ENCODE data around the gene SIRPA.

Gene SIRPA

DNA sequence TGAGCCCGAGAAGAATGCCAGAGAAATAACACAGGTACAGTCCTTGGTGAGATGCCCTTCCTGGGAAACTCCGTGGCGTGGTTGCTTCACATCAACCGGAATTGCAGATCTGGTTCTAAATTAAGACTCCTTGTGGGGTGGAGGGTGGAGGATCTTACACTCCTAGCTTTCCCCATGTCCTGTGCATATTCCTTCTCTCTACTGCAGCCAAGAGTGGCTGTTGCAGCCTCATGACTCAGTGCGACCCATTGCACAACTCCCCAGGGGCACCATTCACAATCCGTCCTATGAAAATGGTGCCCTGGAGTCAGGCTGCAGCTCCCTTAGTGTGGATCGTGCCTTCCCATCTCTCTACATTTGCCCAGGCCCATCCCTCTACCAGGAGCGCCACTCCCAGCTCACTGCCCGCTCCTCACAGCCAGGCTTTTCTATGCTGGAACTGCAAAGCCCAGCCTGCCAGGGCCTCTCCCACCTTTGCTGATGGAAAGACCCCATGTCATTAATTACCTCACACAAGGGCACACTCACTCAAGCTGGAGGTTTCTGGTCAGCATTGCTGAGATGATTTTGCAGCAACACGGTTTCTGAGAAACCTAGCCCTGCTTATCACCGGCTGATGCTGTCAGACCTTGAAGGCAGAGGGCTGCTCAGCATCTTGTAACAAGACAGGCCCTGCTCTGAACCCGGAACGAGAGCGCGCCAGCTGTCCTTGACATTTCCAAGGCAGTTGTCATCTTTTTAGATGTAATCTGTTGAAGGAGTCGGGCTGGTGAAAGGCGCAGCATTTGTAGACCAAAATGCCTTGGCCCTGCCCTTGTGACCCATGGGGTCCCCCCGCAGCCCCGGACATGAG is 39.7 kb downstream of the SIRPA start:
- no peak for DNase-seq

DNA sequence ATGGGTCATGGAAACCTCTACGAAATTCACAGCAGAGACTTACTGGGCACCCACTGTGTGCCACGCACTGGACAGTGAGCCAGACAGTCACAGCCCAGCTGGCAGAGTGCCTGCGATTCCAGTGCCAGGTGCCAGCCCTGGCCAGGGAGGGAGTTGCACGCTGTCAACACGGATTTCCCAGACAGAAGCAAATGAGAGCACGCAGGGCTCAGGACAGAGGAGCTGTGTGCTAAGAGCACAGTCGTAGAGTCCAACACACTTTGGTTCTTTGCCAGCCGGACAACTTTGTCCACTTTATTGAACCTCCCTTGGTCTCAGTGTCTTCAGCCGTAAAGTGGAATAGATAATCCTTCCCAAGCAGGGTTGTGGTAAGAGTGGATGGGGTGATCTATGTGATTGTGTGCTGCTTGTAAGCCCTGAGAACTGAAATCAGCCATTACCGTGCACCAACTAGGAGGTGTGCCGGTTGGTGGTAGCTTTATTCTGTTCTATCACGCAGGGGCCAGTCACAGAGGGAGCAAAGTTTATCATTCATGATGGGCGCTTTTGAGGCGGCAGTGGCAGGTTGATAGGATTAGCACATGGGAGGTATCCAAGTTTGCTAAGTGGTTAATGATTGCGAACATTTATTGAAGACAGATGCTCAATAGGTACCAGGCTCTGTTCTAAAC is 40.6 kb downstream of the SIRPA start:
- DNase-seq = peak; percentile 10

DNA sequence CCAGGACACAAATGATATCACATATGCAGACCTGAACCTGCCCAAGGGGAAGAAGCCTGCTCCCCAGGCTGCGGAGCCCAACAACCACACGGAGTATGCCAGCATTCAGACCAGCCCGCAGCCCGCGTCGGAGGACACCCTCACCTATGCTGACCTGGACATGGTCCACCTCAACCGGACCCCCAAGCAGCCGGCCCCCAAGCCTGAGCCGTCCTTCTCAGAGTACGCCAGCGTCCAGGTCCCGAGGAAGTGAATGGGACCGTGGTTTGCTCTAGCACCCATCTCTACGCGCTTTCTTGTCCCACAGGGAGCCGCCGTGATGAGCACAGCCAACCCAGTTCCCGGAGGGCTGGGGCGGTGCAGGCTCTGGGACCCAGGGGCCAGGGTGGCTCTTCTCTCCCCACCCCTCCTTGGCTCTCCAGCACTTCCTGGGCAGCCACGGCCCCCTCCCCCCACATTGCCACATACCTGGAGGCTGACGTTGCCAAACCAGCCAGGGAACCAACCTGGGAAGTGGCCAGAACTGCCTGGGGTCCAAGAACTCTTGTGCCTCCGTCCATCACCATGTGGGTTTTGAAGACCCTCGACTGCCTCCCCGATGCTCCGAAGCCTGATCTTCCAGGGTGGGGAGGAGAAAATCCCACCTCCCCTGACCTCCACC is 42.2 kb downstream of the SIRPA start:
- no peak for DNase-seq

DNA sequence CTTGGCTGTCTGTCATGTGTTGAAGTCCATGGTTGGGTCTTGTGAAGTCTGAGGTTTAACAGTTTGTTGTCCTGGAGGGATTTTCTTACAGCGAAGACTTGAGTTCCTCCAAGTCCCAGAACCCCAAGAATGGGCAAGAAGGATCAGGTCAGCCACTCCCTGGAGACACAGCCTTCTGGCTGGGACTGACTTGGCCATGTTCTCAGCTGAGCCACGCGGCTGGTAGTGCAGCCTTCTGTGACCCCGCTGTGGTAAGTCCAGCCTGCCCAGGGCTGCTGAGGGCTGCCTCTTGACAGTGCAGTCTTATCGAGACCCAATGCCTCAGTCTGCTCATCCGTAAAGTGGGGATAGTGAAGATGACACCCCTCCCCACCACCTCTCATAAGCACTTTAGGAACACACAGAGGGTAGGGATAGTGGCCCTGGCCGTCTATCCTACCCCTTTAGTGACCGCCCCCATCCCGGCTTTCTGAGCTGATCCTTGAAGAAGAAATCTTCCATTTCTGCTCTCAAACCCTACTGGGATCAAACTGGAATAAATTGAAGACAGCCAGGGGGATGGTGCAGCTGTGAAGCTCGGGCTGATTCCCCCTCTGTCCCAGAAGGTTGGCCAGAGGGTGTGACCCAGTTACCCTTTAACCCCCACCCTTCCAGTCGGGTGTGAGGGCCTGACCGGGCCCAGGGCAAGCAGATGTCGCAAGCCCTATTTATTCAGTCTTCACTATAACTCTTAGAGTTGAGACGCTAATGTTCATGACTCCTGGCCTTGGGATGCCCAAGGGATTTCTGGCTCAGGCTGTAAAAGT is 43.5 kb downstream of the SIRPA start:
- DNase-seq = no peak

DNA sequence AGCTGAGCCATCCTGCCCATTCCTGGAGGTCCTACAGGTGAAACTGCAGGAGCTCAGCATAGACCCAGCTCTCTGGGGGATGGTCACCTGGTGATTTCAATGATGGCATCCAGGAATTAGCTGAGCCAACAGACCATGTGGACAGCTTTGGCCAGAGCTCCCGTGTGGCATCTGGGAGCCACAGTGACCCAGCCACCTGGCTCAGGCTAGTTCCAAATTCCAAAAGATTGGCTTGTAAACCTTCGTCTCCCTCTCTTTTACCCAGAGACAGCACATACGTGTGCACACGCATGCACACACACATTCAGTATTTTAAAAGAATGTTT is 44.0 kb downstream of the SIRPA start:
- no peak for DNase-seq

DNA sequence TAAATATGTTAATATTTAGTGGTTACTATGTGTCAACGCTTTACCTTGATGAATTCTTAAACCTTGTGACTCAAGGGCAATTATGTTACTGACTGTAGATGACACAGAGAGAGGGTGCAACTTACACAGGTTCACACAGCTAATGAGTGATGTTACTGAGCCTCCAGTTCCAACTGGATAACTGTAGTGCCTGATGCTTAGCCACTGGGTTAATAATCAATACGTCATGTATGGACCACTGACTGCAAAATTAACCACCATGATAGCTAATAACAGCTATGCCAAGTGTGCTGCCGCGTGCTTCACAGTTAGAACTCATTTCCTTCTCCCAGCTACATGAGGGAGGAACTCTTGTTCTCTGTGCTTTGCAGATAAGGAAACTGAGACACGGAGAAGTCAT is 45.4 kb downstream of the SIRPA start:
- no peak for DNase-seq

DNA sequence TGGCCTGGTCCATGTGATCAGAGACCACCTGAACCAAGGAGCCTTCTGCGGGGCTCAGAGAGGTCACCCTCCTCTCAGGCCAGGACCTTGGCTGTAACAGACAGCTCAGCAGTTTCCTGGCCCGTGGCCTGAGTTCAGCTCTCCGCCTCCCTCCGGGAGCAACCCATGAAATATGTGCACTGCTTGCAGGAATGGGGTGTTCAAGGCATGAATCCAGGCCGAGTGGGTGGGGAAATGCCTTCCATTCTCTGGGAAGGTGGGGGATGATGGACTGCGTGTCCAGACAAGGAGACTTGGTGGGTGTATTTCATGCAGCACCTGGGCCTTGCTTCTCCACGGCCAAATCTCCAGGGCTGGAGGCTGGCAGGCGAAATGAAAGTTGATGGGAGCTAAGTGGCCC is 46.0 kb downstream of the SIRPA start:
- DNase-seq = no peak

DNA sequence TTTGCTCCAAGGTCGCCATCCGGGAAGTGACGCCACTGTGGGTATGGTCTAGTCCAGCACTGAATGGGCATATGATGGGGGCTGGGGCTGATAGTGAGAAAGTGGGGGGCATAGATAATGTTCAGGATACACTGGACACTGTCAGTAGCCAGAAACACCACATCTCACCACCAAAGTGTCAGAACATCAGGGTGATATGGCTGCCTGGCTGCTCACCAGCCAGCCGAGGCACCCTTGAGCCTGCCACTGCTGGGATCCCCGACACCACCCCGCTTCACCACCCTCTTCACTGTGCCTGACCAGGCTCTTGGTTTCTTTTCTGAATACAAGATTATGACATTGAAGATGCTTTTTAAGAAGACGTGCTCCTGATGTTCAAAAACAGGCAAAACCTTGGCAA is 46.9 kb downstream of the SIRPA start:
- no peak for DNase-seq

DNA sequence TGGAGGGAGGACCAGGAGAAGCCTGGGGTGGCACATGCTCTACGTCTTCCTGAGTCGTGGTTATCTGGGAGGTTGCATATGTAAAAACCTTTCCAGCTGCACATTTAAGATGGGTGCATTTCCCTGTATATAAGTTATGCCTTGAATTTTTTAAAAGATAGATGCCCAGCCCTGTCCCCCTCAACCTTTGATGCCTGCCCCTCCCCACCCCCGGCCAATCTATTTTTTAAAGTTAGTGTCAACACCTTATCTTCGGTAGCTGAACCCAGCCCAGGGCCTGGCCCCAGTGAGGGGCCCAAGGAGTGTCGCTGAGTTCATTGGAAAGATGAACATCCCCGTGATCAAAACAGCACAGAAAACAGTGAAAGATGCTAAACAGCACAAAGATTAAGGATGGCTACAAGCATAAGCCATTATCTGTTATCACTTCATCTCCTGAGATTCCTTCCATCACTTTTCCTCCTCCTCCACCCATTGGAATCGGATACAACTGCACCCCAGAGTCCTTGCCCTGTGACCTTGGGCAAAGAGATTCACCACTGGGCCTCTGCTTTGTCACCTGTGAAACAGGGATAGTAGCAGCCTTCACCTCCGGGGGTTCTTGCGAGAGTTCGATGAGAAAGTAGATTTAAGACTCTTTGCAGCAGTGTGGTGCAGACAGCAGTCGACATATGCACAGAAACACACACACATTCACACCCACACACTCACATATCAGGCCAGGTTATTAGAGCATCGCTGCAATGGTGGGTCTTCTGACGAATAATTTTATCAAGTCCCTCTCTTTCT is 47.5 kb downstream of the SIRPA start:
- no peak for DNase-seq

DNA sequence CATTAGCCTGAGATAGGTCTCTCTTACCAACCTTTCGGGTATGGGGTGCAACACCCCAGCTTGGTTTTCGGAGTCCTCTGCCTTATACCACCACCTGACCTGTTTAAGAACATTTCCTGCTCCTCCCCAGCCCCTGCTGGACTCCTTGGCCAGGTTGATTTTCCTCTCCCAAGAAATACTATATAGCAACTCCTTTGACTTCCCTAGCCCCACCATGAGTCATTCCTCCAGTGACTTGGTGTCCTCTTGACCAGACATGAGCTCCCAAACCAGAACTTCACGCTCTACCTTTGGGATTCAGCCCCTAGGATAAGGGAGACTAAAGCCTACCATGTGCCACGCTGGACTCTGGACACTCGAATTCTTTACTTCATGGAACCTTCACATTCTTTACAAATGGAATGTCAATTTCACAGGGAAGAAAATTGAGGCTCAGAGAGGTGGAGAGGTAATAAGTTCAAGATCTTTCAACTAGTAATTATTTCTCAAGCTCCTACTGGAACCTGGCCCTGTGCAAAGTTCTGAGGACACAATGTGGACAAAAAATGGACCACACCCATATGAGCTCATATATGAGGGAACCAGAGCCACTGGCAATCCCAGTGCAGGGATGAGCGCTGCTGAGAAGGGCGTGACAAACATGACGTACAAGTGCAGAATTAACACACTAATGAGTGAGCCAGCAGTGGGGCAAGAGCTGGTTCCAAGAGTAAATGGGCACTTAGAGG is 48.2 kb downstream of the SIRPA start:
- DNase-seq = no peak

DNA sequence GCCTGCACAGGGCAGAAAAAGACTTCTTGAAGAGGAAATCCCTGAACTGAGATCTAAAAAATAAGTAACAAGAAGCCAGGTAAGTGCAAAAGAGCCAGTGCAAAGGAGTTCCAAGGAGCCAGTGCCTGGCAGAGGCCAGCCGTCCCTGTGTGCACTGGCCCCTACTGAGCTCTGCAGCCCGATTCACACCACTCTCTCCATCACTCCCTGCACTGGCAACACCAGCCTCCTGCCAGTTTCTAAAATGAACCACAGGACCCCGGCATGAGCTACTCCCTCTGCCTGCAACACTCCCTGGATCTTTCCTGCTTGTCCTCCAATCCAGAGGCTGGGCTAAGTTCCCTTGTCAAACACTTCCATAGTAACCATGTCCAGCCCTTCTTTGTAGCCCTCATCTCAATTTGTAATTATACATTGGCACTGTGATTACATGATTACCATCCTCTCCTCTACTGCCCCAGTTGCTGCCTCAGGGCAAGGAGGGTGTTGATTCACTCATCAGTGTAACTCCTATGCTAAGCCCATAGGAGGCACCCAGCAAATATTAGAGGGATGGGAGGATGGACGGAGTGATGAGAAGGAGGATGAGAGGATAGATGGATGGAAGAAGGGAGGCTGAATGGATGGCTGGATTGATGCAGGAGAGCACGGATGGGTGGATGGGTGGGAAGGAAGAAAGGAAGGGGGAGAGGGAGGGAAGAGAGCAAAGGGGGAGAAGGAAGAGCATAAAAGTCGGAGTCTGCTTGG is 49.3 kb downstream of the SIRPA start:
- DNase-seq = peak; percentile 11

DNA sequence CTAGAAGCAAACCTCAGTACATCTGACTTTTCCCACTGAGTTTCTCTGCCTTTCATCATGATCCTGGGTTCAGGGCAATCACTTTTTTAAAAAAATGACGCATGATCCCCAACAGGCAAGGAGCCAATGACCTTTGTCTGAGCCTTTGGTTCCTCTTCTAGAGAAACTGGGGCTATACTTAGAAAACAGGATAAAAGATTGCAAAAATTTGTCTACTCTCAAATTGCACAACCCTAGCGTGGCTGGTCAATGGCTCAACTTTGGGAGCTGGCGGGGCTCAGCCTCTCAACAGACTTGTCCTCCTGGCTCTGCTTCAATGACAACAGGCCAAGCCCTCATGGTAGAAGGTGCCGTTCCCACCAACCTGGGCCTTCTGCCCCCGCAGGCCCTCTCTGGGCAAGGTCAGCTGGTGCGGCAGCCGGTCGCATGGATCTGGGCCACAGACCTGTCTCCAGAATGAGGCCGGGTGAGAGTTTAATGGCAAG is 50.0 kb downstream of the SIRPA start:
- no peak for DNase-seq

DNA sequence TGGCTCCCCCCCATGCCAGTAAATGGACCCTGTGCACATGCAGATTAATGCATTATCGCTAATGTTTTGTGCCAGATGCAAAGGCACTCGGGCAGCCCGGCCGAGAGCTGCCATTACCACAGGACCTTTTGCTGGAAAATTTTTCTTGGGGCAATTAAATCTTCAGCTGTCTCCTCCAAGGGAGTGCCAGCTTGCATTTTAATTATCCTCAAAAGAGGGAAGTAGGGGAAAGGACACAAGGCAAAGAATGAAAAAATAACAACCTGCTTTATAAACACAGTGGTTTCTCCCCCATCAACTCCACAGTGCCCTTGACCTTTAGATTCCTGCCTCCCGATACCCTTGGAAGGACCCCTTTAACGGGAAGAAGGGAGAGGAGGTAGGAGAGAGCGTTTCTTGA is 50.5 kb downstream of the SIRPA start:
- no peak for DNase-seq

DNA sequence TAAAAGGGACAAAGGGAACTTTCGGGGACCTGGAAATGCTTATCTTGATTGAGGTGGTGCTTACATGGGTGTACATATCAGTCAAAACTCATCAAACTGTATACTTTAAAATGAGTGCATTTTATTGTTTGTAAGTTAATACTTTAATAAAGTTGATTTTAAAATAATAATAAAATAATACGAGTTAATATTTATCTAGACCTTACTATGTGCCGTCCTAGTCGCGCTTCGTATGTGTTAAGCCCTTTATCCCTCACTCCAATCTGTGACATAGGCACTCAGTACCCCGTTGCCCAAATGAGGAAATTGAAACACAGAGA is 51.2 kb downstream of the SIRPA start:
- DNase-seq = no peak

DNA sequence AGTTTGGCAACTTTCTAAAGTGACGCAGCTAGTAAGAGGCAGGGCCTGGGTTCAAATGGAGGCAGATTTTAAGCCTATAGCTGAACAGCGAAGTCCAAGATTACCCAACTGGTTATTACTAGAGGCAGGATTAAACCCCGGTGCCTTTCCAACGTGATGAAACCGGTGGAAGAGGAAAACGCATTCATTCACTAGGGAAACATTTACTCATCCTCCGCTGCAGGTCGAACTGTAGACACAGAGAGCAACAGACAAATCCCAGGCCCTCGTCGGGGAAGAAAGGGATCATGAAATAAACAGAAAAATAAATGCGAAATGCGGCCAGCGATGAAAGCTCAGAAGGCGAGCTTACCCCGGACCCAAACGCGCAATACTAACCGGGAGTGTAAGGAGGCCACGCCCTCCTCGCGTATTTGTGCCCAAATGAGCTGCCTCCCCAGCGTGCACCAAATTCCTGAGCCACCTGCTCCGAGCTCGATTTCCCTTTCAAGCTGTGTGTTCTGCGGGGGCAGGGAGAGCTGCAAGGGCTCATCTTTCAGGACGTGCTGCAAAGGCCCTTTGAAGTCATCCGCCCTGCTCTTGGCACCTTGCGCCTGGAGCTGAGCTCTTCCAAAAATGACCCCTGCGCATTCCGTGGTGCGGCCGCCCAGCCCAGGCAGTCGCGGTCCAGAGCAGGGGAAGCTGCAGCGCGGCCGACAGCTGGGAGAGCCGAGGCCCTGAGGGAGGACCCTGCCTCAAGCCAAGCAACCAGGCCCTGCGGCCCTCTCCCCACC is 51.7 kb downstream of the SIRPA start:
- no peak for DNase-seq

DNA sequence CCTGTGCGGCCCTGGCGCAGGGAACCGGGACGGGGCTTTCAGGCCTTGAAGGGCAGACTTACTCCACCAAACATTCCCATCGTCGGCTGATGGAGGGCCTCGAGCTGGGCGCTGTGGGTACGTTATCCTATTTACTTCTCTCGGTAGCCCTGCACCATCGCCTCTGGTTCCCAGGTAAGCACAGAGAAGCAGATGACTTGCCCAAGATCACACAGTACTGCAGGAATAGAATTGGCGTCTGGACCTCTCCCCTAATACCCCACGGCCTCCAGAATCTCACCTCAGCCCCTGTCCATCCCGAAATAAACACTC is 52.3 kb downstream of the SIRPA start:
- DNase-seq = no peak

DNA sequence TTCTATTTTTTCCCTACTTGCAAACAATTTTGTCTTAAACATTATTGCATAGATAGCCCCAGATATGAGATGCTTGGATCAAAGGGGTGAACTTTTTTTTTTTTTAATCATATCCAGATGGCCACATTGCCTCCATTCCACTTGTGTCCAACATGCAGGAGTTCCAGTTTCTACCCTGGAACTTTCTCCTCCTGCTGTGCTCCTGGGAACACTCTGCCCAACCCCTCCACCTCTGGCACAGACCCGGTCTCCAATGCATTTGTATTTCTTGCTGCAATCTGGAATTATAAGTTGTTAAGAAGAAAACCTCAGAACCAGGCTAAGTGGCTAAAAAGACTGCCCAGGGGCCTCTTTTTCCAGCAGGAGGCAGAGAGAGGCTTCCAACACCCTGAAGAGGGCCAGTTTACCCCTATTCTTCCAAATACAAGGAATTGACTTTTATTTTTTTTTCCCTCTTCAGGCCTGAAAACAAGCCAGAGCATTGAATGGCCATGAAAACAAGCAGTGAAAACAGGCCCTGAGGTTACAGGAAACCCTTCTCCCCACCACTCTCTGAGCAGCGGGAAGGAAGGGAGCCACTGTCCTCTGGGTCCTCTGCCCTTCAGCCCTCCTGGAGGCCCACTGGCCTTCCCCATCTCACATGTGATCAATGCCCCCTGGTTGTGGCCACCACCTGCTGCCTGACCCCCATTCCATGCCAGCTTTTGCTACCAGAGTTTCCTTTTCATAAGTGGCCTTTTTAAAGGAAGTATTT is 54.3 kb downstream of the SIRPA start:
- DNase-seq = no peak

DNA sequence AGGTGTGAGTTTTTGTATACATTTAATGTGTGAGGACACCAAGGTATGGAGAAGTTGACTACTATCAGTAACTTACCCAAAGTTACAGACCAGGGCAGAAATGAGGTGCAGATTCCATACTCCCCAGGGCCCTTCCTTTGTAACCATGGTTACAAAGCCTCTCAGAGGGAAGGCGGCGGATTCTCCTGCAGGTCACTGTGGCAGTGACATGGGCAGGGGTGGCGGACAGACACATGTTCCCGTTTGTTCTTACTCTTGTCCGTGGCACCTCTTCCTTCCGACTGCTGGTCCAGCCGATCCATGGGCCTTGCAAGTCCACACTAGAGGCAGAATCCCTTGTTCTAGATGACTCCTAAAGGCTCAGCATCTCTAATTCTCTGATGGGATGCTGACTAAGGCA is 55.6 kb downstream of the SIRPA start:
- DNase-seq = no peak

DNA sequence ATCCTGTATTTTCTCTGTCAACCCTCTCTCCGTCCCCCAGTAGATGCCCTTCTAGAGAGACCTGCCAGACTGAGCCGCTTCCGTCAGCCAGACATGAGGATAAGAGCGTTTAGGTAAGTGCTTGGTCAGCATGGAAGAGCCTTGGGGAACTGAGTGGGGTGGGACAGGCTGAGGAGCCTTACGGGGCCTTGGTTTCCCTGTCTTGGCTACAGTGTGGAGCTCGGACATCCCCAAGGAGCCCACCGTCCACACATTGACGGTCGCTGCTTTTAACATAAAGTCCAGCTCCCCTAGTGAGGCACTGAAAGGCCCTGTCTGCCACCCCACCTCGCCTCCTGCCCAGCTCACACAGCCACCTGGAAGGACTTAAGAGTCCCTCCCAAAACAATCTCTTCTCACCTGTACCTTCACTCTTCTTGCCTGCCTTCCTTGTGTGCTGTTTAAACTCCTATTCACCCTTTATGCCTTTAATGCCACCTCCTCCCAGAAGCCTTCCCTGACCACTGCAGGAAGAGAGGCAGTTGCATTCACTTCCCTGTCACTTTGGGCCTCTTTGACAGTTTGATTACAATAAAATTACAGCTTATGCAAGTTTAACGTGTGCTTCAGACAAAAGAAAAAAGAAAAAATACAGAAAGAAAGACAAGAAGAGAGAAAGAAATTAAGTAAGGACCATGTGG is 56.4 kb downstream of the SIRPA start:
- DNase-seq = no peak

Data from COR-L47 (cell line).